ENCODE measurements around the gene NPVF. TPM values are rescaled to one million over a fixed set of nuclear protein-coding genes. Genes with fewer than 3 reads are reported as not detected.

The NPVF gene
- polyA plus RNA-seq, 12 donors, result not detected

Other genes starting within 250 kb of the NPVF start
- 10 to 100 TPM in 1 of 12 donors, 1 to 10 TPM in 10, not detected in 1; 2.5 to 10.3 (median 4.9) TPM for gene OSBPL3, start 248.3 kb downstream of the NPVF start, polyA plus RNA-seq (ENCODE audit: insufficient read length in 12 of 12)
- gene CYCS, start 103.2 kb downstream of the NPVF start, polyA plus RNA-seq (ENCODE audit: insufficient read length in 12 of 12), result 100 to 1,000 TPM in 10 of 12 donors, 10 to 100 TPM in 1, not detected in 1; 75.3 to 175 (median 147) TPM